ENCODE data around the gene SH2D3C.

DNA sequence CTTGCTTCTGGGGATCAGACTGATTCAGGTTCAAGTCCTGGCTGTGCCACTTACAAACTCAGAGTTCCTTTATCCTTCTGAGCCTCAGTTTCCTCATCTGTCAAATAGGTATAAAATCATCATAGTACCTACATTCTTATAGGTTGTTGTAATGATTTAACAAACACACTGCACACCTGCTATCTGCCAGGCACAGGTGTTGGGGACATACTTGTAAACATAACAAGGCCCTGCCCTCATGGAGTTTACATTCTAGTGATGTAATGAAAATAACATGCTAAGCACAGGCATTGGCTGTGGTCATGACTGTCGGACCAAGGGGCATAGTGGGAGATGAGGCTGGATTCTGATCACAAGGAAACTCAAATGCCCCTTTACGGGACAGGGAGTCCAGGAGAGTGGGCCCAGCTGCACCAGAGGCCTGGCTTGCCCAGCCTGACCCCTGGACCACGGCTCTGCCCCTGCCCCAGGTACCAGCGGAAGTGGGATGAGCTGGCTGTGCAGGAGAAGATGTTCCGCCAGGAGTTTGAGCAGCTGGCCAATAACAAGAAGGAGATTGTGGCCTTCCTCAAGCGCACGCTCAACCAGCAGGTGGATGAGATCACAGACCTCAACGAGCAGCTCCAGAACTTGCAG lies 69.4 kb downstream of the SH2D3C start:
- TF ChIP-seq, protein P1, sequence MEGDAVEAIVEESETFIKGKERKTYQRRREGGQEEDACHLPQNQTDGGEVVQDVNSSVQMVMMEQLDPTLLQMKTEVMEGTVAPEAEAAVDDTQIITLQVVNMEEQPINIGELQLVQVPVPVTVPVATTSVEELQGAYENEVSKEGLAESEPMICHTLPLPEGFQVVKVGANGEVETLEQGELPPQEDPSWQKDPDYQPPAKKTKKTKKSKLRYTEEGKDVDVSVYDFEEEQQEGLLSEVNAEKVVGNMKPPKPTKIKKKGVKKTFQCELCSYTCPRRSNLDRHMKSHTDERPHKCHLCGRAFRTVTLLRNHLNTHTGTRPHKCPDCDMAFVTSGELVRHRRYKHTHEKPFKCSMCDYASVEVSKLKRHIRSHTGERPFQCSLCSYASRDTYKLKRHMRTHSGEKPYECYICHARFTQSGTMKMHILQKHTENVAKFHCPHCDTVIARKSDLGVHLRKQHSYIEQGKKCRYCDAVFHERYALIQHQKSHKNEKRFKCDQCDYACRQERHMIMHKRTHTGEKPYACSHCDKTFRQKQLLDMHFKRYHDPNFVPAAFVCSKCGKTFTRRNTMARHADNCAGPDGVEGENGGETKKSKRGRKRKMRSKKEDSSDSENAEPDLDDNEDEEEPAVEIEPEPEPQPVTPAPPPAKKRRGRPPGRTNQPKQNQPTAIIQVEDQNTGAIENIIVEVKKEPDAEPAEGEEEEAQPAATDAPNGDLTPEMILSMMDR (IDR thresholded peaks at IDR 0.05) = no peak
- TF ChIP-seq HDAC2 (IDR thresholded peaks at IDR 0.05) = no peak
- no peak for TF ChIP-seq NR3C1 (IDR thresholded peaks at IDR 0.05)
- no peak for TF ChIP-seq MAFK (IDR thresholded peaks at IDR 0.05; ENCODE audit: partially characterized antibody)
- TF ChIP-seq RCOR1 (IDR thresholded peaks at IDR 0.05; ENCODE audit: low read depth, low read length) = no peak
- TF ChIP-seq GATA3 (IDR thresholded peaks at IDR 0.05; ENCODE audit: borderline replicate concordance) = no peak
- TF ChIP-seq JUN (IDR thresholded peaks at IDR 0.05) = no peak
- TF ChIP-seq CEBPB (IDR thresholded peaks at IDR 0.05) = no peak
- TF ChIP-seq POLR2A (IDR thresholded peaks at IDR 0.05; ENCODE audit: low read length) = no peak
- no peak for TF ChIP-seq CBX2 (IDR thresholded peaks at IDR 0.05; ENCODE audit: borderline replicate concordance, low read depth)
- TF ChIP-seq RNF2 (IDR thresholded peaks at IDR 0.05; ENCODE audit: borderline replicate concordance, low read depth) = no peak
- TF ChIP-seq MAZ (IDR thresholded peaks at IDR 0.05; ENCODE audit: borderline replicate concordance, low read depth, low read length) = no peak
- no peak for TF ChIP-seq KDM5A (IDR thresholded peaks at IDR 0.05)
- no peak for TF ChIP-seq ESRRA (IDR thresholded peaks at IDR 0.05; ENCODE audit: borderline replicate concordance, low read length)

Measured in A549 (cell line).